Stimulated activated CD4-positive, alpha-beta T cell treated with anti-CD3 and anti-CD28 coated beads, TNF-alpha, amount 100 ng/mL, for 24 hours (primary cell): ENCODE results near the gene KIF27.
A peak's percentile ranks its signal among the peaks of the same experiment; 100 is the strongest.
"Not testable (repeated sequence)": the region's sequence is repeated elsewhere in the genome, so short reads cannot be mapped to it uniquely, and the experiment has no call there.

ENCODE experiments used
- DNase-seq, 3 experiments: peaks; one replicate each; pipeline ENCODE4 v3.0.0-alpha.2; 2020; ENCODE audit warnings: low read depth in 3 of 3

Gene KIF27

GRCh38 chr9:83933790-83934189 is 12.6 kb upstream of the KIF27 start:
- DNase-seq, result no peak

GRCh38 chr9:83932851-83933250 is 11.6 kb upstream of the KIF27 start:
- no peak for DNase-seq

- DNase-seq, result no peak
Observed at GRCh38 chr9:83932011-83932410, 10.8 kb upstream of the KIF27 start.

GRCh38 chr9:83930881-83931280 is 9.6 kb upstream of the KIF27 start:
- DNase-seq, result no peak

- DNase-seq, result no peak
Observed at GRCh38 chr9:83927591-83927990, 6.4 kb upstream of the KIF27 start.

- no peak for DNase-seq
Observed at GRCh38 chr9:83920469-83920926, 734 bp downstream of the KIF27 start.

GRCh38 chr9:83919111-83919510 is 2.1 kb downstream of the KIF27 start:
- DNase-seq, result no peak

GRCh38 chr9:83912194-83912593 is 9.0 kb downstream of the KIF27 start:
- not testable (repeated sequence) for DNase-seq

GRCh38 chr9:83906144-83906543 is 15.1 kb downstream of the KIF27 start:
- no peak for DNase-seq

- DNase-seq, result not testable (repeated sequence)
Observed at GRCh38 chr9:83900615-83901014, 20.6 kb downstream of the KIF27 start.

- not testable (repeated sequence) for DNase-seq
Observed at GRCh38 chr9:83894301-83894700, 26.9 kb downstream of the KIF27 start.

- DNase-seq, result not testable (repeated sequence)
Observed at GRCh38 chr9:83886498-83886897, 34.7 kb downstream of the KIF27 start.

- not testable (repeated sequence) for DNase-seq
Observed at GRCh38 chr9:83885559-83886240, 35.5 kb downstream of the KIF27 start.

- not testable (repeated sequence) for DNase-seq
Observed at GRCh38 chr9:83881687-83882408, 39.4 kb downstream of the KIF27 start.

GRCh38 chr9:83875559-83875958 is 45.7 kb downstream of the KIF27 start:
- DNase-seq, result not testable (repeated sequence)

GRCh38 chr9:83849895-83850294 is 71.3 kb downstream of the KIF27 start:
- not testable (repeated sequence) for DNase-seq

- DNase-seq, result not testable (repeated sequence)
Observed at GRCh38 chr9:83837070-83837643, 84.1 kb downstream of the KIF27 start.

GRCh38 chr9:83830426-83831071 is 90.7 kb downstream of the KIF27 start:
- not testable (repeated sequence) for DNase-seq

- DNase-seq, result not testable (repeated sequence)
Observed at GRCh38 chr9:83824986-83825623, 96.1 kb downstream of the KIF27 start.

- DNase-seq, result peak; percentile 37 to 66 (median 44)
Observed at GRCh38 chr9:83817356-83818278, 103.6 kb downstream of the KIF27 start, which contains the start of gene GKAP1. Gene GKAP1, minus strand, starts transcription at chr9:83817769. Its CDS starts 11,252 bp downstream, at chr9:83806517.

GRCh38 chr9:83817011-83817355 is 104.2 kb downstream of the KIF27 start:
- peak in 2 of 3 experiments; percentile 6 to 24 for DNase-seq
